EL (cell line): ENCODE measurements around the gene CCR2.
A peak's percentile ranks its signal among the peaks of the same experiment; 100 is the strongest.

Experiments
- DNase-seq: peaks from one replicate; pipeline ENCODE4 v3.0.0-alpha.2; 2016

CCR2 gene

GRCh38 chr3:46405301-46406019 lies 51.5 kb downstream of the CCR2 start:
- DNase-seq = no peak

GRCh38 chr3:46406443-46406787 lies 52.5 kb downstream of the CCR2 start:
- peak; percentile 32 for DNase-seq

GRCh38 chr3:46406788-46407611 lies 53.1 kb downstream of the CCR2 start, which contains the start of the genes CCR5AS and CCRL2:
TSS of gene CCR5AS (minus strand) at chr3:46407066.
TSS of gene CCRL2 (plus strand) at chr3:46407259. CDS start at chr3:46408080, 821 bp downstream.
- peak; percentile 66 for DNase-seq

- DNase-seq = no peak
These were observed 54.1 kb downstream of the CCR2 start for GRCh38 chr3:46407970-46408369.

GRCh38 chr3:46408853-46409252 lies 54.9 kb downstream of the CCR2 start:
- no peak for DNase-seq

- DNase-seq = no peak
These were observed 56.0 kb downstream of the CCR2 start for GRCh38 chr3:46409739-46410489.
